ENCODE measurements around the gene MAST2.

DNA sequence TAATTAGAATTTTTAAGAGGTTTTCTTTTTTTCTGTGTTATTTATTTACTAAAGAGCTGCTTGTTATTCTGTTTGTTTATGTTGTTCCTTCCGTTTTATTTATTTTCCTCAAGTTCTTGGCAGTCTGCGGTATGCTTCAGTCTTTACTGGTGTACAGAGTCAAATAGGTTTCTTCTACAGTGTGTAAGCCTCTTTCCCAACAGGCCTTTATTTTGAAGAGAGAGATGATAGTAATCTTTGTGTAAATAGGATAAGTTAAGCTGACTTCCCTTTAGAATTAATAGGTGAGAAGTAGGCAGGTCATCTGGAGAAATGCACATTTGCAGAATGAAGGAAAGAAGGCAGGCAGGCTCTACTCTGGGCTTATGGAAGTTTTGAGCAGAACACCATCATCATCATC, 23.8 kb downstream of the MAST2 start:
- TF ChIP-seq, protein P1, sequence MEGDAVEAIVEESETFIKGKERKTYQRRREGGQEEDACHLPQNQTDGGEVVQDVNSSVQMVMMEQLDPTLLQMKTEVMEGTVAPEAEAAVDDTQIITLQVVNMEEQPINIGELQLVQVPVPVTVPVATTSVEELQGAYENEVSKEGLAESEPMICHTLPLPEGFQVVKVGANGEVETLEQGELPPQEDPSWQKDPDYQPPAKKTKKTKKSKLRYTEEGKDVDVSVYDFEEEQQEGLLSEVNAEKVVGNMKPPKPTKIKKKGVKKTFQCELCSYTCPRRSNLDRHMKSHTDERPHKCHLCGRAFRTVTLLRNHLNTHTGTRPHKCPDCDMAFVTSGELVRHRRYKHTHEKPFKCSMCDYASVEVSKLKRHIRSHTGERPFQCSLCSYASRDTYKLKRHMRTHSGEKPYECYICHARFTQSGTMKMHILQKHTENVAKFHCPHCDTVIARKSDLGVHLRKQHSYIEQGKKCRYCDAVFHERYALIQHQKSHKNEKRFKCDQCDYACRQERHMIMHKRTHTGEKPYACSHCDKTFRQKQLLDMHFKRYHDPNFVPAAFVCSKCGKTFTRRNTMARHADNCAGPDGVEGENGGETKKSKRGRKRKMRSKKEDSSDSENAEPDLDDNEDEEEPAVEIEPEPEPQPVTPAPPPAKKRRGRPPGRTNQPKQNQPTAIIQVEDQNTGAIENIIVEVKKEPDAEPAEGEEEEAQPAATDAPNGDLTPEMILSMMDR (IDR thresholded peaks at IDR 0.05; ENCODE audit: extremely low read depth in 1 of 2, insufficient read depth in 1 of 2, low read depth in 1 of 2, low read length in 2 of 2), result no peak
- no peak for TF ChIP-seq EZH2 (IDR thresholded peaks at IDR 0.05; ENCODE audit: borderline replicate concordance, low read depth, low read length, severe bottlenecking)
- no peak for TF ChIP-seq POLR2AphosphoS5 (IDR thresholded peaks at IDR 0.05; ENCODE audit: insufficient read depth, low read depth, low read length)
- TF ChIP-seq POLR2A (IDR thresholded peaks at IDR 0.05; ENCODE audit: low read depth, low read length), result no peak
- no peak for TF ChIP-seq FOS (IDR thresholded peaks at IDR 0.05; ENCODE audit: borderline replicate concordance, insufficient read depth, low read length)
- TF ChIP-seq, protein P2, sequence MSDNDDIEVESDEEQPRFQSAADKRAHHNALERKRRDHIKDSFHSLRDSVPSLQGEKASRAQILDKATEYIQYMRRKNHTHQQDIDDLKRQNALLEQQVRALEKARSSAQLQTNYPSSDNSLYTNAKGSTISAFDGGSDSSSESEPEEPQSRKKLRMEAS (IDR thresholded peaks at IDR 0.05; ENCODE audit: insufficient read depth, insufficient read length), result no peak
- TF ChIP-seq MYC (IDR thresholded peaks at IDR 0.05; ENCODE audit: low read depth, low read length), result no peak

Data from endothelial cell of umbilical vein (primary cell).